Endothelial cell of umbilical vein (primary cell): ENCODE results near the gene ASXL2. TPM values are rescaled to one million over a fixed set of nuclear protein-coding genes. Genes with fewer than 3 reads are reported as not detected.

Source experiments
- BruUV-seq: library from RNA; stranded (reverse); fragments of 400-500 nt; replicated peaks from 2 replicates; lab custom pipeline; 2021; lab: Mats Ljungman, UMichigan
- CTCF ChIA-PET: fragments of 300-600, 350-600 bp; sonication (Branson Sonifier 250); formaldehyde crosslinking; loops from one replicate; lab custom pipeline; 2021; ENCODE audit warnings: antibody characterized with exemption, inconsistent platforms; lab: Charles Lee
- POLR2A ChIA-PET: fragments of 300-600, 350-600 bp; sonication (Branson Sonifier 250); formaldehyde crosslinking; loops from one replicate; lab custom pipeline; 2021; ENCODE audit warnings: antibody characterized with exemption, inconsistent platforms; lab: Charles Lee
- DNase-seq: peaks from one replicate; pipeline ENCODE4 v3.0.0-alpha.2; 2011; ENCODE audit warnings: low read depth, low spot score
- FAIRE-seq: peaks from 2 replicates; lab custom pipeline; 2011; peaks lifted over from hg19 to GRCh38; lab: Jason Lieb, UNC
- H2AFZ ChIP-seq: 2 replicates; pipeline ENCODE4 v1.6.0; 2012; ENCODE audit warnings: low read depth, low read length, control low read depth, inconsistent platforms
- H3K27ac ChIP-seq: 2 replicates; pipeline ENCODE4 v1.5.1; 2011; ENCODE audit warnings: low read depth, mild to moderate bottlenecking, control low read depth, low read length, moderate library complexity; ENCODE audit not compliant: insufficient read depth
- H3K27me3 ChIP-seq, 2 experiments: 2 replicates each; pipeline versions ENCODE4 v1.6.0 to v1.6.1; 2011; ENCODE audit warnings: low read length in 2 of 2, mixed read lengths in 1 of 2; ENCODE audit not compliant: control insufficient read depth in 2 of 2, insufficient read depth in 2 of 2
- H3K36me3 ChIP-seq, 2 experiments: 2 replicates in 1 of 2; 3 replicates in 1 of 2; pipeline ENCODE4 v1.5.1; 2011; ENCODE audit warnings: low read length in 2 of 2, mild to moderate bottlenecking in 1 of 2, moderate library complexity in 1 of 2; ENCODE audit not compliant: control insufficient read depth in 2 of 2, insufficient read depth in 2 of 2; ENCODE audit errors: extremely low read depth in 1 of 2
- H3K4me1 ChIP-seq: 3 replicates; pipeline ENCODE4 v1.5.1; 2011; ENCODE audit warnings: mild to moderate bottlenecking, low read length; ENCODE audit not compliant: control insufficient read depth, insufficient read depth; ENCODE audit errors: extremely low read depth
- H3K4me2 ChIP-seq: 2 replicates; pipeline ENCODE4 v1.6.1; 2011; ENCODE audit warnings: low read length, control low read depth, mixed read lengths; ENCODE audit not compliant: insufficient read depth
- H3K4me3 ChIP-seq, 3 experiments: fragments of 200-600 bp in 1 of 3; sonication (generic), shearing (Covaris generic) in 1 of 3; replicated peaks in 1 of 3; 2 replicates each; pipeline ENCODE4 v1.5.1; 2011 to 2016; ENCODE audit warnings: control low read depth in 3 of 3, low read length in 3 of 3, mild to moderate bottlenecking in 2 of 3, inconsistent platforms in 1 of 3, low read depth in 1 of 3, moderate library complexity in 1 of 3; ENCODE audit not compliant: insufficient read depth in 1 of 3
- H3K79me2 ChIP-seq: 2 replicates; pipeline ENCODE4 v1.6.0; 2012; ENCODE audit warnings: low read length, inconsistent platforms; ENCODE audit not compliant: control insufficient read depth, insufficient read depth
- H3K9ac ChIP-seq: replicated peaks from 2 replicates; pipeline ENCODE3; 2011; ENCODE audit warnings: low read length, control low read depth; ENCODE audit not compliant: insufficient read depth; ENCODE audit errors: extremely low read depth
- H3K9me1 ChIP-seq: replicated peaks from 3 replicates; pipeline ENCODE4 v1.6.0; 2011; ENCODE audit warnings: mild to moderate bottlenecking, low read length; ENCODE audit not compliant: control insufficient read depth, insufficient read depth; ENCODE audit errors: extremely low read depth
- H3K9me3 ChIP-seq: replicated peaks from 2 replicates; pipeline ENCODE4 v1.5.1; 2012; ENCODE audit warnings: low read length, inconsistent platforms; ENCODE audit not compliant: control insufficient read depth, insufficient read depth
- H4K20me1 ChIP-seq: replicated peaks from 2 replicates; pipeline ENCODE3; 2011; ENCODE audit warnings: mild to moderate bottlenecking, low read length; ENCODE audit not compliant: control insufficient read depth, insufficient read depth; ENCODE audit errors: extremely low read depth
- EZH2 ChIP-seq: IDR thresholded peaks from 2 replicates; pipeline ENCODE4 v1.6.1; 2012; ENCODE audit warnings: borderline replicate concordance, low read depth, mild to moderate bottlenecking, moderate library complexity, low read length, inconsistent platforms; ENCODE audit not compliant: severe bottlenecking
- FOS ChIP-seq: IDR thresholded peaks from 2 replicates; pipeline ENCODE4 v1.6.1; 2011; ENCODE audit warnings: mild to moderate bottlenecking, low read length, moderate library complexity, borderline replicate concordance; ENCODE audit not compliant: insufficient read depth
- GATA2 ChIP-seq: IDR thresholded peaks from 2 replicates; pipeline ENCODE4 v1.7.0; 2011; ENCODE audit warnings: low read depth, mild to moderate bottlenecking, moderate library complexity, mixed read lengths, low read length; ENCODE audit not compliant: insufficient read length, insufficient read depth
- JUN ChIP-seq: IDR thresholded peaks from 2 replicates; pipeline ENCODE4 v1.6.1; 2011; ENCODE audit warnings: borderline replicate concordance, low read depth; ENCODE audit not compliant: insufficient read length, insufficient read depth
- MYC ChIP-seq: IDR thresholded peaks from one replicate; pipeline ENCODE4 v1.6.1; 2011; ENCODE audit warnings: mild to moderate bottlenecking, low read depth, low read length
- POLR2A ChIP-seq: IDR thresholded peaks from 2 replicates; pipeline ENCODE4 v1.6.1; 2012; ENCODE audit warnings: low read depth, mild to moderate bottlenecking, control low read depth, low read length
- POLR2AphosphoS5 ChIP-seq: IDR thresholded peaks from 2 replicates; pipeline ENCODE4 v1.6.1; 2012; ENCODE audit warnings: low read depth, mild to moderate bottlenecking, control low read depth, low read length, moderate library complexity; ENCODE audit not compliant: insufficient read depth
- dilution Hi-C: fragments of 300-500 bp; cut with MboI; formaldehyde crosslinking; loops from one replicate; pipeline ENCODE4 v1.15.0; 2019; ENCODE audit warnings: low sequenced_read_pairs; ENCODE audit not compliant: extremely low pct_ligation_motif_present
- intact Hi-C: fragments of 100-400 bp; cut with micrococcal nuclease; formaldehyde crosslinking; loops from one replicate; pipeline ENCODE4 v1.10.0; 2022
- polyA plus RNA-seq, 4 experiments: library from polyadenylated mRNA; depleted of rRNA in 3 of 4; stranded (reverse) in 3 of 4; unstranded in 1 of 4; fragments of >200 nt; gene quantifications; 2 replicates each; pipeline versions ENCODE4 v1.2.1 to v1.2.3, GENCODE V29; 2011 to 2012; ENCODE audit warnings: missing spikeins in 1 of 4
- total RNA-seq: library from RNA; stranded (reverse); gene quantifications from 2 replicates; pipeline ENCODE4 v1.2.3, GENCODE V29; 2021
- TF ChIP-seq, protein P1 (sequence below), 2 donors: IDR thresholded peaks; 1 replicate in 1 of 2; 2 replicates in 1 of 2; pipeline ENCODE4 v1.5.1; 2011; ENCODE audit warnings: low read length in 2 of 2, mild to moderate bottlenecking in 2 of 2, moderate library complexity in 2 of 2, control low read depth in 1 of 2, inconsistent platforms in 1 of 2, low read depth in 1 of 2; ENCODE audit not compliant: insufficient read depth in 1 of 2; ENCODE audit errors: extremely low read depth in 1 of 2
- TF ChIP-seq, protein P2 (sequence below): IDR thresholded peaks from 2 replicates; pipeline ENCODE4 v1.6.1; 2011; ENCODE audit not compliant: insufficient read depth, insufficient read length

Gene ASXL2
- total and polyA plus RNA-seq, 2 donors (not counting 3 experiments of a cell fraction or from before 2014, with no cell fraction given) = 6.1 to 33.8 TPM

GRCh38 chr2:25920336-25920735 lies 42.0 kb upstream of the ASXL2 start:
- FAIRE-seq (no peak), DNase-seq (no peak)
- Histone ChIP-seq H3K27ac (no peak overlapping the region), H3K9me3 (no peaks in the 10 kb centered on the region), H3K9me1 (no peaks in the 10 kb centered on the region), H3K4me1 (no peaks in the 10 kb centered on the region), H4K20me1 (no peaks in the 10 kb centered on the region), H3K27me3 (no peaks in the 10 kb centered on the region), H3K79me2 (no peaks in the 10 kb centered on the region), H3K9ac (no peak overlapping the region), H3K4me2 (no peak overlapping the region), H3K36me3 (no peaks in the 10 kb centered on the region), H2AFZ (no peak overlapping the region), H3K4me3 (no peak overlapping the region)
- ChIA-PET POLR2A (no interaction called here), CTCF (no interaction called here)
- intact Hi-C loops (no loop called here), dilution Hi-C loops (no loop called here)
- BruUV-seq = no TSS peak
- no peak for TF ChIP-seq MYC
- TF ChIP-seq FOS = no peak
- TF ChIP-seq, protein P1, sequence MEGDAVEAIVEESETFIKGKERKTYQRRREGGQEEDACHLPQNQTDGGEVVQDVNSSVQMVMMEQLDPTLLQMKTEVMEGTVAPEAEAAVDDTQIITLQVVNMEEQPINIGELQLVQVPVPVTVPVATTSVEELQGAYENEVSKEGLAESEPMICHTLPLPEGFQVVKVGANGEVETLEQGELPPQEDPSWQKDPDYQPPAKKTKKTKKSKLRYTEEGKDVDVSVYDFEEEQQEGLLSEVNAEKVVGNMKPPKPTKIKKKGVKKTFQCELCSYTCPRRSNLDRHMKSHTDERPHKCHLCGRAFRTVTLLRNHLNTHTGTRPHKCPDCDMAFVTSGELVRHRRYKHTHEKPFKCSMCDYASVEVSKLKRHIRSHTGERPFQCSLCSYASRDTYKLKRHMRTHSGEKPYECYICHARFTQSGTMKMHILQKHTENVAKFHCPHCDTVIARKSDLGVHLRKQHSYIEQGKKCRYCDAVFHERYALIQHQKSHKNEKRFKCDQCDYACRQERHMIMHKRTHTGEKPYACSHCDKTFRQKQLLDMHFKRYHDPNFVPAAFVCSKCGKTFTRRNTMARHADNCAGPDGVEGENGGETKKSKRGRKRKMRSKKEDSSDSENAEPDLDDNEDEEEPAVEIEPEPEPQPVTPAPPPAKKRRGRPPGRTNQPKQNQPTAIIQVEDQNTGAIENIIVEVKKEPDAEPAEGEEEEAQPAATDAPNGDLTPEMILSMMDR (IDR thresholded peaks at IDR 0.05; ENCODE audit: extremely low read depth in 1 of 2, insufficient read depth in 1 of 2, low read depth in 1 of 2, low read length in 2 of 2) = no peak

DNA sequence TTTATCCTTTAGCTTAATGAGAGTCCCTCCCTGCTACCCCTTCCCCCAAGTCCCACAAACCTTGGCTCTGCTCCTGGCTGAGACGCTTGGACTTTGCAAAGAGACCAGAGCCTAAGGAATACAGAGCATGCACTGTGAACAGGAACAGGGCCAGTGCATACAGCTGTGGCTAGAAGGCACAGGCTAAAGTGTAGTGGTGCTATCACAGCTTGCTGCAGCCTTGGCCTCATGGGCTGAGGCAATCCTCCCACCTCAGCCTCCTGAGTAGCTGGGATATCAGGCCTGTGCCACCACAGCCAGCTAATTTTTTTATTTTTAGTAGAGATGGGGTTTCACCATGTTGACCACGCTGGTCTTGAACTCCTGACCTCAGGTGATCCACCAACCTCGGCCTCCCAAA lies 39.5 kb upstream of the ASXL2 start:
- dilution Hi-C loops = no loop called here
- CTCF ChIA-PET = interaction anchor here (1.0 to 1.5 kb wide), 2 partner anchors 15 to 66 kb away, joined by 3 read pairs; no protein-coding TSS in a partner anchor
- POLR2A ChIA-PET = no interaction called here

More for the DNA sequence above, 39.5 kb upstream of the ASXL2 start:
- Histone ChIP-seq H3K9ac (no peak overlapping the region), H3K27me3 (no peaks in the 10 kb centered on the region), H3K4me3 (no peak overlapping the region), H3K36me3 (no peaks in the 10 kb centered on the region), H4K20me1 (no peaks in the 10 kb centered on the region), H3K4me2 (no peak overlapping the region), H3K4me1 (no peaks in the 10 kb centered on the region), H3K9me3 (no peaks in the 10 kb centered on the region), H3K79me2 (no peaks in the 10 kb centered on the region), H3K27ac (no peak overlapping the region), H3K9me1 (no peaks in the 10 kb centered on the region), H2AFZ (no peak overlapping the region)
- intact Hi-C loops = no loop called here
- BruUV-seq = no TSS peak
- TF ChIP-seq, protein P1 (IDR thresholded peaks at IDR 0.05; ENCODE audit: extremely low read depth in 1 of 2, insufficient read depth in 1 of 2, low read depth in 1 of 2, low read length in 2 of 2) = no peak
- TF ChIP-seq JUN (no peak), EZH2 (no peak), FOS (no peak), POLR2A (no peak), POLR2AphosphoS5 (no peak), GATA2 (no peak), MYC (no peak)
- TF ChIP-seq, protein P2, sequence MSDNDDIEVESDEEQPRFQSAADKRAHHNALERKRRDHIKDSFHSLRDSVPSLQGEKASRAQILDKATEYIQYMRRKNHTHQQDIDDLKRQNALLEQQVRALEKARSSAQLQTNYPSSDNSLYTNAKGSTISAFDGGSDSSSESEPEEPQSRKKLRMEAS = no peak
- DNase-seq (no peak), FAIRE-seq (no peak)
